Bronchial epithelial cell (primary cell): ENCODE data around the gene HOXB5. TPM values are rescaled to one million over a fixed set of nuclear protein-coding genes. Genes with fewer than 3 reads are reported as not detected.

Experiments used
- DNase-seq: peaks from one replicate; pipeline ENCODE4 v3.0.0-alpha.2; 2010; ENCODE audit warnings: low read depth
- FAIRE-seq: peaks from 2 replicates; lab custom pipeline; 2011; peaks lifted over from hg19 to GRCh38; lab: Jason Lieb, UNC
- H3K27me3 ChIP-seq: 2 replicates; pipeline ENCODE4 v1.5.1; 2011; ENCODE audit warnings: low read length; ENCODE audit not compliant: control insufficient read depth, insufficient read depth
- H3K36me3 ChIP-seq: 2 replicates; pipeline ENCODE4 v1.5.1; 2011; ENCODE audit warnings: low read length; ENCODE audit not compliant: control insufficient read depth, insufficient read depth
- H3K4me3 ChIP-seq: 2 replicates; pipeline ENCODE4 v1.5.1; 2011; ENCODE audit warnings: mild to moderate bottlenecking, low read depth, low read length, control low read depth
- total RNA-seq: library from RNA; depleted of rRNA; stranded (reverse); fragments of >200 nt; gene quantifications from 2 replicates; pipeline ENCODE4 v1.2.1, GENCODE V29; 2014
- TF ChIP-seq, protein P1 (sequence below): IDR thresholded peaks from 2 replicates; pipeline ENCODE4 v1.5.1; 2011; ENCODE audit warnings: mild to moderate bottlenecking, moderate library complexity, low read length, control low read depth, inconsistent platforms; ENCODE audit not compliant: insufficient read depth, severe bottlenecking

The HOXB5 gene
- total RNA-seq, 1 donor from 2014 or later, result not detected

DNA sequence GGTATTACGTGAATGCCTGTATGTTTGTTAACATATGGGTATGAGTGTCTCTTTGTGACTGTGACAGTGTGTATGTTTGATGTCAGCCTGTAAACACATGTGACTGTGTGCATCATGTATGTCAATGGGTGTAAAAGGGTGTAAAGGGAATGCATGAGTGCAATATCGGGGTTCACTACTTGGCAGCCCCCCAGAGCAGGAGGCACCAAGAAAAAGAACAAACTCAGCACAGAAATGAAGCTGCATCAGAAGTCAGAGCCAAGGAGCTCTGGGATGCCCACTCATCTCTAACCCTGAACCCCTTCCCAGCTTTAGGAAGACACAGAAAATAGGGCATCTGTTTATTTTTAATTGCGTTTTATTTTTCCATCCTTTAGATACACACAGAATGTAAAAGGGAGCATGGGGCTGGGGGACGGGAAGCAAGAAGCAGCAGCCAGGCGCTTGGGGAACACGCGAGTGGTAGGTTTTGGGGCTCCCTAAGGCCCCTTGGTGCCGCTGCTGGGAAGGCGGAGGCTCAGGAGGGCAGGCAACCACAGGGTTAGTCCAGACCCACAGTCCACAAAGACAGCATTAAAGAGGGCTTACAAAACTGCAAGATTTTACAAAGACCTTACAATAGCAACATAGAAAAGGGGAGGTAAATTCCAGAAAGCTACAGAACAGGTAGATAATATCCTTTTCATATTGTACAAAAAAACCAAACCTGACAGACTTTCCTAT lies 13.5 kb upstream of the HOXB5 start:
- no peak for FAIRE-seq
- Histone ChIP-seq H3K4me3 (no peak overlapping the region), H3K36me3 (no peaks in the 10 kb centered on the region), H3K27me3 (peaks cover 87% of the 10 kb centered on the region)
- TF ChIP-seq, protein P1, sequence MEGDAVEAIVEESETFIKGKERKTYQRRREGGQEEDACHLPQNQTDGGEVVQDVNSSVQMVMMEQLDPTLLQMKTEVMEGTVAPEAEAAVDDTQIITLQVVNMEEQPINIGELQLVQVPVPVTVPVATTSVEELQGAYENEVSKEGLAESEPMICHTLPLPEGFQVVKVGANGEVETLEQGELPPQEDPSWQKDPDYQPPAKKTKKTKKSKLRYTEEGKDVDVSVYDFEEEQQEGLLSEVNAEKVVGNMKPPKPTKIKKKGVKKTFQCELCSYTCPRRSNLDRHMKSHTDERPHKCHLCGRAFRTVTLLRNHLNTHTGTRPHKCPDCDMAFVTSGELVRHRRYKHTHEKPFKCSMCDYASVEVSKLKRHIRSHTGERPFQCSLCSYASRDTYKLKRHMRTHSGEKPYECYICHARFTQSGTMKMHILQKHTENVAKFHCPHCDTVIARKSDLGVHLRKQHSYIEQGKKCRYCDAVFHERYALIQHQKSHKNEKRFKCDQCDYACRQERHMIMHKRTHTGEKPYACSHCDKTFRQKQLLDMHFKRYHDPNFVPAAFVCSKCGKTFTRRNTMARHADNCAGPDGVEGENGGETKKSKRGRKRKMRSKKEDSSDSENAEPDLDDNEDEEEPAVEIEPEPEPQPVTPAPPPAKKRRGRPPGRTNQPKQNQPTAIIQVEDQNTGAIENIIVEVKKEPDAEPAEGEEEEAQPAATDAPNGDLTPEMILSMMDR, result no peak
- no peak for DNase-seq

DNA sequence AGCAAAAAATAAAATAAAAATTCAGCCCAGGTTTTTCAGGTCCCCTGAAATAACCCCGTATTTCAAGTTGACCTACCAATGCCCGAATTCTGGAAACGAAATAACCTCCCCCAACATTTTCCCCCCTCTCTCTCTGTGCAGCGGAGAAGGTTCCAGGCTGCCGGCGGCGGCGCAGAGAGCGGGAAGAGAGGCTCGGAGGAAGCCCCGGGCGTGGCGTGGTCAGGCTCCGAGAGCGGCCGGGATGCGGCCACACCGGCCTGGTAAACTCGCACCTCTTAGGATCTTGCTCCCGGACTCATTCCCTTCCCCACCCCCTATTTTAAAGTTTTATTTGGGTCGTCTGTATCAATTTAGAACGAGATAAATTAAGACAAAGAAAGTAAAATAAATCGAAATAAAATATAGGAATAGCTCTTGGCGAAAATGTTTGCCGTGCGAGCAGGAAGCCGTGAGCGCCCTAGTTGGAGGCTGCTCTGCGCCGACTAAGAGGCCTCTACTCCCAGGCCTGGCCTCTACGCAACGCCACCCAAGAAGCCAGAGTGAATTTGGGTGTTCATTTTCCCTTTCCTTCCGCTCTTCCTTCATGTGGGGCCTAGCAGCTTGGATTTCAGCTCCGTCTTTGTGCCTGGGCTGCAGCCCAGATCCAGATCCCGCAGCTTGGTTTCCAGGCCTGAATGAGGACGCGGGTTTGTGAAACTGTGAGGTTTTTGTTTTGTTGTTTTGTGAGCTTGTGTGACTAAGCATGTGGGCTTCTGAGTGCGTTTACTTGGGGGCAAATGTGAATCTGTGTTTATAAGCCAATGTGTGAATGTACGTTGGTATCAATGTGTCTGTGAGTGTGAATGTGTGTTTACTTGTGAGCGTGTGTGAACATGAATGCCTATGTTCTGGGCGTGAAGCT lies 12.7 kb upstream of the HOXB5 start:
- no peaks in the 10 kb centered on the region for H3K36me3 ChIP-seq
- H3K27me3 ChIP-seq, result peaks cover 88% of the 10 kb centered on the region
- no peak for DNase-seq
- H3K4me3 ChIP-seq, result no peak overlapping the region
- FAIRE-seq, result no peak
- TF ChIP-seq, protein P1, result no peak

DNA sequence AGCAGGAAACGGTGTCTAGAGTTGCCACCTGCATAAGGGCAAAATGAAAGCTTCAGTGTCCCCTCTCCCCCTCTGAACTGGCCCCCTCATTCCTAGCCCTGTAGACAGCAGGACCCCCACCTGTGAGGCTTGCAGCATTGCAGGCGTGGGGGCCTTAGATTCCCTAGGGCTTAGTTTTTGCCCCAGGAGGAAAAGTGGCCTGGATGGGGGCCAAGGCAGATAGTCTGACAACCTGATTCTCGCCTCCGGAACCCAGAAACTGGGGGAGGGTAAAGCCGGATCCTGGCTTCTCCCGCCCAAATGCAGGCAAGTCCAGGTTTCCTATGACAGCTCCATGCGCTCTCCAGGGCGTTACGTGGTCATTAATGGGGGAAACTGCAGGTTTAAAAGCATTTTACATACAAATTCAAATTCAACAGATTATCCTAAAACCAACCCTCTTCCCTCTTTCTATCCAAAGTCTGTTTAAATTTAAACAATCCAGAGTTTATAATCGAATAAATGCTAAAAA lies 11.9 kb upstream of the HOXB5 start:
- FAIRE-seq (no peak), DNase-seq (no peak)
- Histone ChIP-seq H3K27me3 (peaks cover 87% of the 10 kb centered on the region), H3K4me3 (no peak overlapping the region), H3K36me3 (no peaks in the 10 kb centered on the region)
- TF ChIP-seq, protein P1, result no peak

DNA sequence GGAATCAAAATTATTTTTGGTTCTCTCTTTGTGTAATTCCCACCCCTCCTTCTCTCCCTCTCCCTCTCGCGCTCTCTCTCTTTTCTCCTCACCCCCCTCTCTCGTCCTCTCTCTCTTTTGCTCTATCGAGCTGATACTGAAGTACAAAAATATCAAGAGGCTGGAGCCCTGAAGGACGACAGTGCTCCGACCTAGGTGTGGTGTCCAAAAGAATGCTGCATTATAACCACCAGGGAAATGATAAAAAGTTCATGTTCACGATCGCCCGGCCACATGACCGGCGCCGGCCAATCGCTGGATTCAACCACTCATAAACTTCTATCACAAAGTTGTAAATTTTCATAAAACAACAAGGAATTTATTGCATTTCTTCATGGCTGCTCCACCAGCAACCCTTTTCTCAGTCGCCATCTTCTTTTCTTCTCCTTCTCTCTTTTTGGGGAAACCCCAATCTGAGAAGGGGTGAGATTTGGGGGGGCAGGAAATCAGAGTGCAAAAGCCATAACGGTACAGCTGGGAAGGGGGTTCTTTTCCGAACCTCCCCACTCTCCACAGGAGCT lies 11.3 kb upstream of the HOXB5 start, which contains the start of gene HOXB6:
Gene HOXB6, minus strand, starts transcription at position 217 of the 560 bp plus-strand sequence. CDS start 6,836 bp downstream, outside the sequence.
- TF ChIP-seq, protein P1, result no peak
- Histone ChIP-seq H3K36me3 (no peaks in the 10 kb centered on the region), H3K4me3 (no peak within 1 kb of the TSS), H3K27me3 (peaks cover 90% of the 10 kb centered on the region)
- DNase-seq (no peak), FAIRE-seq (no peak)

DNA sequence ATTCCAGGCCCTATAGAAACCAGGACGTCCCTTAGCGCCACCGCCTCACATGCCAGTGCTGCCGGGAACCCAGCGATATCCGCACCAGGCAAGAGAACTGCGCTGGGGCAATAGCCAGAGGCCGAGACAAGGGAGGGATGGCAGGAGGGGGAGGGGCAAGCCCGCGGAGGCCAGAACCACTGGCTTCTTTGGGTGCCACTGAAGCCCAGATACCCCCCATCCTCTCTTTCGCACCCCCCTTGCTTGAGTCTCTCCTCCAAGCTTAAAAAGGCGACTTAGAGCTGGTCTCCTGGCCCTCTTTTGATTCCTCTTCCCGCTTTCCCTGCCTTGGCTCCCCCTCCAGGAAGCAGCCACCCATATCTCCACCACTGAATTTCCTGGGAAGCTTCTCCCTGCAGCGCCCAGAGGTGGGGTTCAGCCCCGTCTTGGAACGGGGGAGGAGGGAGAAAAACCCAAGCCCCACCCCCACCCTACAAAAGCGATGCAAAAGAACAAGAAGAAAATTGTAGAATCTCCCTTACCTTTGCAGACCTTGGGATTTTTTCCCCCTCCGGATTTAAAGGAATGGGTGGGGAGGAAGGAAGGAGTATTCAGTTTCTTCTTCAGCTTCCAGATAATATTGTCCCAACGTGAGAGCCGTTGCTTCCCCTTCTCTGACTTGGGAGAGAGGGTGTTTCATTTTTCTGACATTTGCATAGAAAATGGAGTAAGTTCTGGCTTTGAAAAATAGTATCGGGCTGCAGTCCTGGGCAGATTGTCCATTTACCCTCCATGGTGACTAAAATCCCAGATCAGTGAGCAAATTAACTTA lies 10.6 kb upstream of the HOXB5 start:
- peaks cover 90% of the 10 kb centered on the region for H3K27me3 ChIP-seq
- H3K36me3 ChIP-seq, result no peaks in the 10 kb centered on the region
- H3K4me3 ChIP-seq, result no peak overlapping the region
- DNase-seq (no peak), FAIRE-seq (no peak)
- TF ChIP-seq, protein P1, result no peak
